ENCODE results near the gene PACSIN3.

DNA sequence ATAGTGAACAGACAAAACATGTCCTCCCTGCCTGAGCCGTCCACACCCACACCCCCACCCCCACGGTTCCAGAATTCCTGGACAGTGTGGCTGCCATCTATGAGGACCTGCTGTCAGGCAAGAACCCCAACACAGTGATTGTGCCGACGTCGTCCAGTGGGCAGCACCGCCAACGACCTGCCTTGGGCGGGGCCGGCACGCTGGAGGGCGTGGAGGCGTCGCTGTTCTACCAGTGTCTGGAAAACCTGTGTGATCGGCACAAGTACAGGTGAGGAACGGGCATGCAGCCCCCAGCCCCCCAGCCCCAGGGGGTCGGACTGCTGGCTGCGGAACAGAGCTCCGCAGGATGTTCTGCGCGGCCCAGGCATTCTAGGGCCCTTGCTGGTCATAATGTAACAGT is 29.3 kb downstream of the PACSIN3 start:
- TF ChIP-seq, protein P1, sequence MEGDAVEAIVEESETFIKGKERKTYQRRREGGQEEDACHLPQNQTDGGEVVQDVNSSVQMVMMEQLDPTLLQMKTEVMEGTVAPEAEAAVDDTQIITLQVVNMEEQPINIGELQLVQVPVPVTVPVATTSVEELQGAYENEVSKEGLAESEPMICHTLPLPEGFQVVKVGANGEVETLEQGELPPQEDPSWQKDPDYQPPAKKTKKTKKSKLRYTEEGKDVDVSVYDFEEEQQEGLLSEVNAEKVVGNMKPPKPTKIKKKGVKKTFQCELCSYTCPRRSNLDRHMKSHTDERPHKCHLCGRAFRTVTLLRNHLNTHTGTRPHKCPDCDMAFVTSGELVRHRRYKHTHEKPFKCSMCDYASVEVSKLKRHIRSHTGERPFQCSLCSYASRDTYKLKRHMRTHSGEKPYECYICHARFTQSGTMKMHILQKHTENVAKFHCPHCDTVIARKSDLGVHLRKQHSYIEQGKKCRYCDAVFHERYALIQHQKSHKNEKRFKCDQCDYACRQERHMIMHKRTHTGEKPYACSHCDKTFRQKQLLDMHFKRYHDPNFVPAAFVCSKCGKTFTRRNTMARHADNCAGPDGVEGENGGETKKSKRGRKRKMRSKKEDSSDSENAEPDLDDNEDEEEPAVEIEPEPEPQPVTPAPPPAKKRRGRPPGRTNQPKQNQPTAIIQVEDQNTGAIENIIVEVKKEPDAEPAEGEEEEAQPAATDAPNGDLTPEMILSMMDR (IDR thresholded peaks at IDR 0.05; ENCODE audit: borderline replicate concordance, extremely low read depth, low read length, poor library complexity, severe bottlenecking): no peak
- no peak for TF ChIP-seq EZH2 (IDR thresholded peaks at IDR 0.05; ENCODE audit: borderline replicate concordance, low read depth, low read length, severe bottlenecking)

All from DND-41 (cell line).